Stimulated activated CD4-positive, alpha-beta T cell treated with anti-CD3 and anti-CD28 coated beads, Interleukin-1b, Interleukin-23, amount 100 ng/mL, for 48 hours (primary cell): ENCODE data around the gene SELENOW.

Experiments
- DNase-seq: peaks from one replicate; pipeline ENCODE4 v3.0.0-alpha.2; 2020

SELENOW gene

DNA sequence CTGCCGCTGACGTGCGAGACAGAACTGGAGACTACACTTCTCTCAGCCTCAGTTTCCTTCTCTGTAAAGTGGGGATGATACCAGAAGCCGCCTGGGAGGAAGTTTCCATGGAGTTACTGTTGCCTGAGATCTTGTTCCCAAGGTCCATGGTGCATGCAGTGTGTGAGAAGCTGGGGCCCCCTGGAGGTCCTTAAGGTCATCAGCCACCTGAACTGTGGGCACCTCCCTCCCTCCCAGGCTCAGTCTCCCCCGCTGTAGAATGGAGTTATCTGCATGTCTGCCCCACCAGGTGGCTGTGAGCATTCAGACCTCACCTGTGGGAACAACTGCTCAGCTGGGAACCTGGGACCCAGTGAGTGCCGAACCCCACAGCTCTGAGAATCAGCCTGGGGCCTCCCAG lies 45.9 kb downstream of the SELENOW start:
- no peak for DNase-seq

DNA sequence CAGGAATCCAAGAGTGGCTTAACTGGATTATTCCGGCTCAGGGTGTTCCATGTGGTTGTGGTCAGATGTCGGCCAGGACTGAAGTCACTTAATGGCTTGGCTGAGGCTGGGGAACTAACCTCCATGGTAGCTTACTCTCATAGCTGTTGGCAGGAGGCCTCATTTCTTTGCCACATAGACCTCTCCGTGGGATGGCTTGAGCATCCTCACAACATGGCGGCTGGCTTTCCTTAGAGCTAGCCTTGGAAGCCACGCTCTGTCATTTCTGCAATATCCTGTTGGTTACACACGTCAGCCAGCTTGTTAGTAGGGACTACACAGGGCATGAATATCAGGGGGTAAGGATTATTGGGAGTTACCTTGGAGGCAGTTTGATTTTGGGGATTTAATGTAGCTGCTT lies 48.3 kb downstream of the SELENOW start:
- DNase-seq, result no peak

DNA sequence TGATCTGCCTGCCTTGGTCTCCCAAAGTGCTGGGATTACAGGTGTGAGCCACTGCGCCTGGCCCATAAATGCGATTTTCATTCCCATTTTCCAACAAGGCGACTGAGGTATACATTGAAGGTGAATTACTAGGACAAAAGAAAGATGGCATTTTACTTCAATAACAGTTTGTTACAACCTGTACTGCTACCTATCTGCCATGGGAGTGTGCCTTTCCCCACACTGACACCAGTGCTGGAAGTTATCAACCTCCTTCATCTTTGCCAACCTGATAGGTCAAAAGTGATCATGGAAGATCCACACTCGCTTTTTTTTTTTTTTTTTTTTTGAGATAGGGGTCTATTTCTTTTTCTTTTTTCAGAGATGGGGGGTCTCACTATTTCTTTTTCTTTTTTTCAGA lies 54.2 kb downstream of the SELENOW start:
- no peak for DNase-seq
